DLD1 (cell line): ENCODE measurements around the gene EPS8L1.

Experiments used
- in situ Hi-C: cut with HindIII; loops from 2 replicates; pipeline ENCODE4 v1.10.0; 2017; ENCODE audit warnings: low sequenced_read_pairs

Gene EPS8L1

DNA sequence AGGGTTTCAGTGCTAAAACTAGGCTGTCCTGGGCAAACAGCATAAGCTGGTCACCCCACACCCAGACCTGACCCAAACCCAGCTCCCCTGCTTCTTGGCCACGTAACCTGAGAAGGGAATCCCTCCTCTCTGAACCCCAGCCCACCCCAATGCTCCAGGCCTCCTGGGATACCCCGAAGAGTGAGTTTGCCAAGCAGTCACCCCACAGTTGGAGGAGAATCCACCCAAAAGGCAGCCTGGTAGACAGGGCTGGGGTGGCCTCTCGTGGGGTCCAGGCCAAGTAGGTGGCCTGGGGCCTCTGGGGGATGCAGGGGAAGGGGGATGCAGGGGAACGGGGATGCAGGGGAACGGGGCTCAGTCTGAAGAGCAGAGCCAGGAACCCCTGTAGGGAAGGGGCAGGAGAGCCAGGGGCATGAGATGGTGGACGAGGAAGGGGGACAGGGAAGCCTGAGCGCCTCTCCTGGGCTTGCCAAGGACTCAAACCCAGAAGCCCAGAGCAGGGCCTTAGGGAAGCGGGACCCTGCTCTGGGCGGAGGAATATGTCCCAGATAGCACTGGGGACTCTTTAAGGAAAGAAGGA lies 39.0 kb downstream of the EPS8L1 start:
- in situ Hi-C loops = no loop called here

DNA sequence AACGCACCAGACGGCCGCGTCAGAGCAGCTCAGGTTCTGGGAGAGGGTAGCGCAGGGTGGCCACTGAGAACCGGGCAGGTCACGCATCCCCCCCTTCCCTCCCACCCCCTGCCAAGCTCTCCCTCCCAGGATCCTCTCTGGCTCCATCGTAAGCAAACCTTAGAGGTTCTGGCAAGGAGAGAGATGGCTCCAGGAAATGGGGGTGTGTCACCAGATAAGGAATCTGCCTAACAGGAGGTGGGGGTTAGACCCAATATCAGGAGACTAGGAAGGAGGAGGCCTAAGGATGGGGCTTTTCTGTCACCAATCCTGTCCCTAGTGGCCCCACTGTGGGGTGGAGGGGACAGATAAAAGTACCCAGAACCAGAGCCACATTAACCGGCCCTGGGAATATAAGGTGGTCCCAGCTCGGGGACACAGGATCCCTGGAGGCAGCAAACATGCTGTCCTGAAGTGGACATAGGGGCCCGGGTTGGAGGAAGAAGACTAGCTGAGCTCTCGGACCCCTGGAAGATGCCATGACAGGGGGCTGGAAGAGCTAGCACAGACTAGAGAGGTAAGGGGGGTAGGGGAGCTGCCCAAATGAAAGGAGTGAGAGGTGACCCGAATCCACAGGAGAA lies 39.9 kb downstream of the EPS8L1 start:
- in situ Hi-C loops = no loop called here

GRCh38 chr19:55116232-55116858 lies 40.7 kb downstream of the EPS8L1 start:
- in situ Hi-C loops = no loop called here

- in situ Hi-C loops = no loop called here
Measured at GRCh38 chr19:55116859-55117662, 41.4 kb downstream of the EPS8L1 start, which contains the start of gene PPP1R12C. TSS of gene PPP1R12C (minus strand) at chr19:55117637. CDS start at chr19:55117543, 94 bp downstream.

- in situ Hi-C loops = no loop called here
Measured at GRCh38 chr19:55117663-55118391, 42.2 kb downstream of the EPS8L1 start.

GRCh38 chr19:55118401-55118991 lies 42.8 kb downstream of the EPS8L1 start:
- in situ Hi-C loops = no loop called here

GRCh38 chr19:55119053-55119452 lies 43.4 kb downstream of the EPS8L1 start:
- in situ Hi-C loops = no loop called here

GRCh38 chr19:55131421-55131820 lies 55.8 kb downstream of the EPS8L1 start:
- in situ Hi-C loops = no loop called here

- in situ Hi-C loops = no loop called here
Measured at GRCh38 chr19:55132453-55133129, 56.9 kb downstream of the EPS8L1 start.

GRCh38 chr19:55133639-55134444 lies 58.2 kb downstream of the EPS8L1 start:
- in situ Hi-C loops = no loop called here

- in situ Hi-C loops = no loop called here
Measured at GRCh38 chr19:55134736-55135135, 59.1 kb downstream of the EPS8L1 start.

DNA sequence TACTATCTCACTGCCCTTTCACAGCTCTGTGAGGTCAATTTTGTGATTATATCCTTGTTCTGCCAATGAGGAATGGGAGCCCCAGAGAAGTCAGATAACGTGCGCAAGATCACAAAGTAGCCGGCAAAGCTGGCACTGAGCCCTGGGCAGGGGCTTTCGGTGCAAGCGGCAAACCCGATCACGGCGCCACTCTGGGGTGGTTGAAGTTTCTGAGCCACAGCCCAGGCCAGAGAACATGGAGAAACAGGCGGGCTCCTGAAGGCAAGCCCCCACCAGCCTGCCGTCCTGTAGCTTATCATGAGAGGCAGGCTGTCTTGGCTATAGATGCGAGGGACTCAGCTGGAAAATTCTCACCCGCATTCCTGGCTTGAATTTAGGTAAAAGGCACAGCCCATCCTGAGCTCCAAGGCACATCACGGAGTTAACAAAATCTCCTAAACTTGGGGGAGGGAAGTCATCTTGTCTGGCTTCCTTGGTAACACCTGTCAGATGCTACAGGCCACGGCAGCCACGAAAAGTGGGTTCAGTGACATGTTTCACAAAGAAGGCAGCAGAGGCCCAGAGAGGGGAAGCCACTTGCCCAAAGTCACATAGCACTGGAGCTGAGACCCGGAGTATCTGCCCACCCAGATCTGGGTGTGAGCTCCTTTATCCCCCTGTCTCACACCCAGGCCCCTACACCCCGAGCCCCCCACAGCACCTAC lies 60.9 kb downstream of the EPS8L1 start:
- in situ Hi-C loops = no loop called here
